B cell (primary cell): ENCODE data around the gene ATOSB. TPM values are rescaled to one million over a fixed set of nuclear protein-coding genes. Genes with fewer than 3 reads are reported as not detected.

Experiments
- ATAC-seq: fragments of 200-7000 bp; cut with Tn5 transposase; one replicate; pipeline ENCODE4 v1.10.0; 2021; ENCODE audit warnings: low read depth, mild to moderate bottlenecking, moderate number of reproducible peaks, moderate library complexity
- CTCF ChIA-PET: fragments of 350-600 bp; sonication (Branson Sonifier 250); formaldehyde crosslinking; loops from one replicate; lab custom pipeline; 2021; ENCODE audit warnings: antibody characterized with exemption, inconsistent platforms; lab: Charles Lee
- POLR2A ChIA-PET: fragments of 350-600 bp; sonication (Branson Sonifier 250); formaldehyde crosslinking; loops from one replicate; lab custom pipeline; 2021; ENCODE audit warnings: antibody characterized with exemption; lab: Charles Lee
- DNase-seq: peaks from one replicate; pipeline ENCODE4 v3.0.0; 2013
- H2AFZ ChIP-seq: 2 replicates; pipeline ENCODE4 v1.6.1; 2012; ENCODE audit warnings: mild to moderate bottlenecking, low read depth, low read length; ENCODE audit not compliant: insufficient read depth, poor library complexity, severe bottlenecking
- H3K27ac ChIP-seq, 2 donors: 1 replicate in 1 of 2; 2 replicates in 1 of 2; pipeline ENCODE4 v1.5.1; 2012 to 2013; ENCODE audit warnings: low read length in 2 of 2, mild to moderate bottlenecking in 2 of 2, moderate library complexity in 1 of 2
- H3K27me3 ChIP-seq, 4 experiments: fragments of 200-600 bp in 1 of 4; sonication (generic) in 1 of 4; replicated peaks in 1 of 4; 1 replicate in 2 of 4; 2 replicates in 2 of 4; pipeline versions ENCODE4 v1.6.1 to v1.7.0; 2013 to 2016; ENCODE audit warnings: low read length in 3 of 4, mild to moderate bottlenecking in 2 of 4, mixed read lengths in 1 of 4, moderate library complexity in 1 of 4; ENCODE audit not compliant: insufficient read depth in 4 of 4, control insufficient read depth in 3 of 4; ENCODE audit errors: control extremely low read depth in 1 of 4
- H3K36me3 ChIP-seq, 2 experiments: replicated peaks in 1 of 2; 1 replicate in 1 of 2; 2 replicates in 1 of 2; pipeline versions ENCODE4 v1.6.1 to v1.7.1; 2013; ENCODE audit warnings: low read length in 1 of 2; ENCODE audit not compliant: insufficient read depth in 2 of 2, control insufficient read depth in 1 of 2; ENCODE audit errors: control extremely low read depth in 1 of 2, extremely low read depth in 1 of 2
- H3K4me1 ChIP-seq, 2 donors: fragments of 200-600 bp in 1 of 2; sonication (generic) in 1 of 2; 1 replicate in 1 of 2; 2 replicates in 1 of 2; pipeline versions ENCODE4 v1.5.1 to v1.6.1; 2013 to 2017; ENCODE audit warnings: low read length in 2 of 2; ENCODE audit not compliant: control insufficient read depth in 2 of 2, insufficient read depth in 2 of 2
- H3K4me2 ChIP-seq: replicated peaks from 2 replicates; pipeline ENCODE3; 2012; ENCODE audit warnings: mild to moderate bottlenecking, low read depth, low read length; ENCODE audit not compliant: poor library complexity, severe bottlenecking
- H3K4me3 ChIP-seq, 5 experiments: fragments of 200-600 bp in 1 of 5; sonication (generic) in 1 of 5; 1 replicate in 3 of 5; 2 replicates in 2 of 5; pipeline versions ENCODE4 v1.5.1 to v1.7.0; 2011 to 2016; ENCODE audit warnings: low read length in 4 of 5, mild to moderate bottlenecking in 4 of 5, low read depth in 2 of 5, control low read depth in 1 of 5, moderate library complexity in 1 of 5; ENCODE audit not compliant: insufficient read depth in 1 of 5; ENCODE audit errors: control extremely low read depth in 1 of 5, extremely low read depth in 1 of 5
- H3K79me2 ChIP-seq: fragments of 200-600 bp; sonication (generic); one replicate; pipeline ENCODE4 v1.6.0; 2016; ENCODE audit warnings: low read length; ENCODE audit not compliant: control insufficient read depth, insufficient read depth
- H3K9ac ChIP-seq: fragments of 200-600 bp; sonication (generic); 2 replicates; pipeline ENCODE4 v1.6.1; 2017; ENCODE audit warnings: mild to moderate bottlenecking, low read length, moderate library complexity
- H3K9me3 ChIP-seq, 3 donors: one replicate each; pipeline versions ENCODE4 v1.6.1 to v1.7.1; 2013; ENCODE audit warnings: low read length in 2 of 3; ENCODE audit not compliant: control insufficient read depth in 2 of 3, insufficient read depth in 1 of 3; ENCODE audit errors: control extremely low read depth in 1 of 3
- H4K20me1 ChIP-seq: 2 replicates; pipeline ENCODE4 v1.6.0; 2012; ENCODE audit warnings: mild to moderate bottlenecking, low read length; ENCODE audit not compliant: insufficient read depth, control insufficient read depth, poor library complexity, severe bottlenecking
- H3K27ac Mint-ChIP-seq: one replicate; pipeline ENCODE4 v1.8.0; 2021; ENCODE audit warnings: mixed read lengths
- H3K27me3 Mint-ChIP-seq: one replicate; pipeline ENCODE4 v1.8.0; 2021; ENCODE audit warnings: mixed read lengths
- H3K4me1 Mint-ChIP-seq: one replicate; pipeline ENCODE4 v1.8.0; 2021; ENCODE audit warnings: mixed read lengths
- H3K4me3 Mint-ChIP-seq: one replicate; pipeline ENCODE4 v1.8.0; 2021; ENCODE audit warnings: mixed read lengths
- H3K9me3 Mint-ChIP-seq: one replicate; pipeline ENCODE4 v1.8.0; 2022; ENCODE audit warnings: mixed read lengths; ENCODE audit not compliant: insufficient read depth
- CTCF ChIP-seq: fragments of 200-600 bp; IDR thresholded peaks from one replicate; pipeline ENCODE4 v1.8.0; 2022; ENCODE audit warnings: antibody characterized with exemption, mild to moderate bottlenecking
- EZH2 ChIP-seq: IDR thresholded peaks from 2 replicates; pipeline ENCODE4 v1.6.1; 2012; ENCODE audit warnings: borderline replicate concordance, low read depth, mild to moderate bottlenecking, moderate library complexity, low read length; ENCODE audit not compliant: insufficient read depth, poor library complexity, severe bottlenecking
- WGBS: methylation state at CpG from one replicate; pipeline ENCODE4 v1.1.5; 2013; ENCODE audit warnings: missing lambda C conversion rate; ENCODE audit not compliant: insufficient coverage; 5-methylcytosine and 5-hydroxymethylcytosine counted together
- intact Hi-C: fragments of 100-400 bp; cut with micrococcal nuclease; formaldehyde crosslinking; loops from one replicate; pipeline ENCODE4 v1.10.0; 2022
- polyA plus RNA-seq: library from polyadenylated mRNA; depleted of rRNA; stranded (reverse); fragments of >200 nt; gene quantifications from 2 replicates; pipeline ENCODE4 v1.2.3, GENCODE V29; 2012
- total RNA-seq, 2 donors: library from RNA; stranded (reverse); fragments of 120-200 nt in 1 of 2; gene quantifications; 1 replicate in 1 of 2; 2 replicates in 1 of 2; pipeline versions ENCODE4 v1.2.3 to v1.2.4, GENCODE V29; 2013 to 2022

Gene ATOSB
- total and polyA plus RNA-seq, 2 donors (not counting 1 experiment from before 2014, with no cell fraction given): 6.5 to 9.4 TPM

GRCh38 chr9:35054185-35054835, 61.4 kb downstream of the ATOSB start:
- intact Hi-C loops: no loop called here
- Histone ChIP-seq H3K4me1 (no peaks in the 10 kb centered on the region), H3K27ac (no peak overlapping the region), H4K20me1 (peaks cover 17% of the 10 kb centered on the region), H3K4me3 (no peak overlapping the region), H3K36me3 (peaks cover 14 to 53% of the 10 kb centered on the region in 2 experiments), H3K9ac (no peak overlapping the region), H2AFZ (no peak overlapping the region), H3K9me3 (no peaks in the 10 kb centered on the region), H3K79me2 (no peaks in the 10 kb centered on the region), H3K27me3 (no peaks in the 10 kb centered on the region), H3K4me2 (no peak overlapping the region)
- Mint-ChIP-seq H3K4me3 (no peak overlapping the region), H3K4me1 (peaks cover 4% of the 10 kb centered on the region), H3K9me3 (no peaks in the 10 kb centered on the region), H3K27ac (no peak overlapping the region), H3K27me3 (no peaks in the 10 kb centered on the region)
- ChIA-PET POLR2A (no interaction called here), CTCF (interaction anchor here (1.4 to 5.5 kb wide), 2 partner anchors 13 to 155 kb away, joined by 3 to 84 read pairs; no protein-coding TSS in a partner anchor)
- WGBS: 67% methylated on average over 3 of the region's 5 CpGs
- TF ChIP-seq EZH2 (no peak), CTCF (no peak)
- ATAC-seq (no peak), DNase-seq (no peak)

Other genes starting within 250 kb of the ATOSB start
- not detected in 2 replicates for gene PHF24, start 157.6 kb downstream of the ATOSB start, total RNA-seq
- gene PHF24, start 157.6 kb downstream of the ATOSB start, polyA plus RNA-seq: not detected in 2 replicates
- 1.0 and 2.4 TPM in 2 replicates for gene DNAJB5, start 126.1 kb downstream of the ATOSB start, total RNA-seq
- gene DNAJB5, start 126.1 kb downstream of the ATOSB start, polyA plus RNA-seq: 0.58 and 0.94 TPM in 2 replicates
- 178 and 201 TPM in 2 replicates for gene VCP, start 43.2 kb downstream of the ATOSB start, total RNA-seq
- 93.0 and 118 TPM in 2 replicates for gene VCP, start 43.2 kb downstream of the ATOSB start, polyA plus RNA-seq
- gene FANCG, start 35.9 kb downstream of the ATOSB start, total RNA-seq: 38.9 and 40.1 TPM in 2 replicates
- 26.5 and 27.1 TPM in 2 replicates for gene FANCG, start 35.9 kb downstream of the ATOSB start, polyA plus RNA-seq
- 32.5 and 34.7 TPM in 2 replicates for gene PIGO, start 19.3 kb downstream of the ATOSB start, total RNA-seq
- gene PIGO, start 19.3 kb downstream of the ATOSB start, polyA plus RNA-seq: 23.0 and 25.7 TPM in 2 replicates
- gene STOML2, start 12.7 kb downstream of the ATOSB start, total RNA-seq: 52.1 and 58.9 TPM in 2 replicates
- gene STOML2, start 12.7 kb downstream of the ATOSB start, polyA plus RNA-seq: 60.6 and 64.6 TPM in 2 replicates
- gene UNC13B, start 46.1 kb upstream of the ATOSB start, total RNA-seq: 0.25 and 0.32 TPM in 2 replicates
- 0.14 and 0.19 TPM in 2 replicates for gene UNC13B, start 46.1 kb upstream of the ATOSB start, polyA plus RNA-seq